HL-60 (cell line): ENCODE results near the gene IPO5.

ENCODE experiments used
- DNase-seq, 2 experiments: peaks; one replicate each; pipeline ENCODE4 v3.0.0-alpha.2; 2010 to 2020; ENCODE audit warnings: low read depth in 1 of 2, low spot score in 1 of 2
- H3K27ac ChIP-seq: fragments of 250-450 bp; sonication (Bioruptor Pico); replicated peaks from 2 replicates; pipeline ENCODE4 v1.5.1; 2020; ENCODE audit warnings: mild to moderate bottlenecking, moderate library complexity
- H3K27me3 ChIP-seq: fragments of 250-450 bp; sonication (Bioruptor Pico); 2 replicates; pipeline ENCODE4 v1.5.1; 2021; ENCODE audit warnings: mild to moderate bottlenecking, moderate library complexity; ENCODE audit not compliant: insufficient read depth, poor library complexity, severe bottlenecking
- H3K4me3 ChIP-seq: replicated peaks from 2 replicates; pipeline ENCODE4 v1.5.1; 2011; ENCODE audit warnings: mild to moderate bottlenecking, control low read depth, low read length; ENCODE audit not compliant: insufficient read depth
- GABPA ChIP-seq: IDR thresholded peaks from 2 replicates; pipeline ENCODE4 v1.6.1; 2012; ENCODE audit warnings: low read depth
- POLR2AphosphoS5 ChIP-seq: IDR thresholded peaks from 2 replicates; pipeline ENCODE4 v1.6.1; 2012; ENCODE audit warnings: low read depth
- SPI1 ChIP-seq: IDR thresholded peaks from 2 replicates; pipeline ENCODE4 v1.6.1; 2012; ENCODE audit warnings: low read depth, mild to moderate bottlenecking, borderline replicate concordance
- TF ChIP-seq, protein P1 (sequence below): IDR thresholded peaks from one replicate; pipeline ENCODE4 v1.5.1; 2011; ENCODE audit warnings: low read length, control low read depth, inconsistent platforms; ENCODE audit not compliant: insufficient read depth
- TF ChIP-seq, protein P2 (sequence below): IDR thresholded peaks from 2 replicates; pipeline ENCODE4 v1.6.1; 2012; ENCODE audit warnings: low read depth; ENCODE audit not compliant: insufficient replicate concordance

The IPO5 gene

DNA sequence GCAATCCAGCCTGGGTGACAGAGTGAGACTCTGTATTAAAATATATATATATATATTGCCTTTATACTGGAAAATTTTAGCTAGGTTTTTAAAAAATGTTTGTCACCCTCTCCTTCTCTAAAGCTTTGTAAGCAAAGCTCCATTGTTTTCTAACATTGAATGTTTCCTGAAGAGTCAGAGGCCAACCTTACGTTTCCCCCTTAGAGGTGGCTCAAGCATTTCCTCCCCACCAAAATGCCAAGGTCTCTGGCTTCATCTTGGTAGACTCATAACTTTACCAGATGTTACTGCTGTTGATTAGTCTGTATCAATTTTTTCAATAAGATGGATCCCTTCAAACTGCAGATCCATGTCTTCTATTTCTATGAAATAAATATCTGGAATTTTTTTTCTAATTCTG, 25.2 kb upstream of the IPO5 start:
- H3K27ac ChIP-seq, result no peak overlapping the region
- DNase-seq, result no peak
- TF ChIP-seq, protein P1, sequence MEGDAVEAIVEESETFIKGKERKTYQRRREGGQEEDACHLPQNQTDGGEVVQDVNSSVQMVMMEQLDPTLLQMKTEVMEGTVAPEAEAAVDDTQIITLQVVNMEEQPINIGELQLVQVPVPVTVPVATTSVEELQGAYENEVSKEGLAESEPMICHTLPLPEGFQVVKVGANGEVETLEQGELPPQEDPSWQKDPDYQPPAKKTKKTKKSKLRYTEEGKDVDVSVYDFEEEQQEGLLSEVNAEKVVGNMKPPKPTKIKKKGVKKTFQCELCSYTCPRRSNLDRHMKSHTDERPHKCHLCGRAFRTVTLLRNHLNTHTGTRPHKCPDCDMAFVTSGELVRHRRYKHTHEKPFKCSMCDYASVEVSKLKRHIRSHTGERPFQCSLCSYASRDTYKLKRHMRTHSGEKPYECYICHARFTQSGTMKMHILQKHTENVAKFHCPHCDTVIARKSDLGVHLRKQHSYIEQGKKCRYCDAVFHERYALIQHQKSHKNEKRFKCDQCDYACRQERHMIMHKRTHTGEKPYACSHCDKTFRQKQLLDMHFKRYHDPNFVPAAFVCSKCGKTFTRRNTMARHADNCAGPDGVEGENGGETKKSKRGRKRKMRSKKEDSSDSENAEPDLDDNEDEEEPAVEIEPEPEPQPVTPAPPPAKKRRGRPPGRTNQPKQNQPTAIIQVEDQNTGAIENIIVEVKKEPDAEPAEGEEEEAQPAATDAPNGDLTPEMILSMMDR, result no peak
- TF ChIP-seq SPI1, result no peak
- no peak for TF ChIP-seq POLR2AphosphoS5
- TF ChIP-seq GABPA, result no peak
- TF ChIP-seq, protein P2, sequence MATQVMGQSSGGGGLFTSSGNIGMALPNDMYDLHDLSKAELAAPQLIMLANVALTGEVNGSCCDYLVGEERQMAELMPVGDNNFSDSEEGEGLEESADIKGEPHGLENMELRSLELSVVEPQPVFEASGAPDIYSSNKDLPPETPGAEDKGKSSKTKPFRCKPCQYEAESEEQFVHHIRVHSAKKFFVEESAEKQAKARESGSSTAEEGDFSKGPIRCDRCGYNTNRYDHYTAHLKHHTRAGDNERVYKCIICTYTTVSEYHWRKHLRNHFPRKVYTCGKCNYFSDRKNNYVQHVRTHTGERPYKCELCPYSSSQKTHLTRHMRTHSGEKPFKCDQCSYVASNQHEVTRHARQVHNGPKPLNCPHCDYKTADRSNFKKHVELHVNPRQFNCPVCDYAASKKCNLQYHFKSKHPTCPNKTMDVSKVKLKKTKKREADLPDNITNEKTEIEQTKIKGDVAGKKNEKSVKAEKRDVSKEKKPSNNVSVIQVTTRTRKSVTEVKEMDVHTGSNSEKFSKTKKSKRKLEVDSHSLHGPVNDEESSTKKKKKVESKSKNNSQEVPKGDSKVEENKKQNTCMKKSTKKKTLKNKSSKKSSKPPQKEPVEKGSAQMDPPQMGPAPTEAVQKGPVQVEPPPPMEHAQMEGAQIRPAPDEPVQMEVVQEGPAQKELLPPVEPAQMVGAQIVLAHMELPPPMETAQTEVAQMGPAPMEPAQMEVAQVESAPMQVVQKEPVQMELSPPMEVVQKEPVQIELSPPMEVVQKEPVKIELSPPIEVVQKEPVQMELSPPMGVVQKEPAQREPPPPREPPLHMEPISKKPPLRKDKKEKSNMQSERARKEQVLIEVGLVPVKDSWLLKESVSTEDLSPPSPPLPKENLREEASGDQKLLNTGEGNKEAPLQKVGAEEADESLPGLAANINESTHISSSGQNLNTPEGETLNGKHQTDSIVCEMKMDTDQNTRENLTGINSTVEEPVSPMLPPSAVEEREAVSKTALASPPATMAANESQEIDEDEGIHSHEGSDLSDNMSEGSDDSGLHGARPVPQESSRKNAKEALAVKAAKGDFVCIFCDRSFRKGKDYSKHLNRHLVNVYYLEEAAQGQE, result no peak
- H3K27me3 ChIP-seq, result peaks cover 3% of the 10 kb centered on the region
- no peak overlapping the region for H3K4me3 ChIP-seq

DNA sequence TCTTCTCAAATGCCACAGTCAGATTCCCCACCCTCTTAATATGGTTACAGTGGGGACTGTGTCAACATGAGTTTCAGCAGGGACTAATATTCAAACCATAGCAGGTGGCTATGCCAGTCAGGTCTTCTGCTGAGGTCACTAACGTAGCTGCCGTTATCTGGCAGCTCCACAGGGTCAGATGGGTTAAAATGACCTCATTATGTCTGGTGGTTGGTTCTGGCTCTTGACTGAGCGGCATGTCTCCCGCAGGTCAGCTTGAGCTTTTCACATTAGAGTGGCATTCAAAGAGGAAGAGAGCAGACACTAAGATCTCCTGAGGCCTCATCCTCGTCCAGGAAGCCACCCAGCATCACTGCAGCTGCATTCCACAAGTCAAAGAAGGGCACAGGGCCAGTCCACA, 21.4 kb upstream of the IPO5 start:
- Histone ChIP-seq H3K27me3 (peaks cover 6% of the 10 kb centered on the region), H3K27ac (no peak overlapping the region), H3K4me3 (no peak overlapping the region)
- DNase-seq, result no peak
- TF ChIP-seq, protein P1, result no peak
- TF ChIP-seq, protein P2, result no peak
- no peak for TF ChIP-seq GABPA
- TF ChIP-seq POLR2AphosphoS5, result no peak
- TF ChIP-seq SPI1, result no peak

DNA sequence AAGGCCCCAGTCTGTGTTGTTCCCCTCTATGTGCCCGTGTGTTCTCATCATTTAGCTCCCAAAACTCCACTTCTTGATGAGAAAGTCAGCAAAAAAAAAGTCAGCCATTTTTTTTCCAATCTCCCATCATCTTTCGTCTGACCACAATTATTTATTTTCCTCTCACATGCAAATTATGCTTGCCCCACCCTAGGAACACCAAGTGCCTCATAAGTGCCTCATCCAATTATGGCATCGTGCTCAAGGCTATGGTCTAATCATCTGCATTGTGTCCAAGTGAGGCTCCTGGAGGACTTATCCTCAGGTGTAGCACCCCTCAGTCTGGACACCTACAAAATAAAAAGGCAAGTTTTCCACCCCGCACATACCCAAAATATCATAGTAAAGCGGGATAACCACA, 20.8 kb upstream of the IPO5 start:
- Histone ChIP-seq H3K27me3 (peaks cover 6% of the 10 kb centered on the region), H3K4me3 (no peak overlapping the region), H3K27ac (no peak overlapping the region)
- no peak for DNase-seq
- TF ChIP-seq, protein P1, result no peak
- no peak for TF ChIP-seq POLR2AphosphoS5
- TF ChIP-seq, protein P2, result no peak
